ENCODE data around the gene GUCY1B1.

The GUCY1B1 gene

DNA sequence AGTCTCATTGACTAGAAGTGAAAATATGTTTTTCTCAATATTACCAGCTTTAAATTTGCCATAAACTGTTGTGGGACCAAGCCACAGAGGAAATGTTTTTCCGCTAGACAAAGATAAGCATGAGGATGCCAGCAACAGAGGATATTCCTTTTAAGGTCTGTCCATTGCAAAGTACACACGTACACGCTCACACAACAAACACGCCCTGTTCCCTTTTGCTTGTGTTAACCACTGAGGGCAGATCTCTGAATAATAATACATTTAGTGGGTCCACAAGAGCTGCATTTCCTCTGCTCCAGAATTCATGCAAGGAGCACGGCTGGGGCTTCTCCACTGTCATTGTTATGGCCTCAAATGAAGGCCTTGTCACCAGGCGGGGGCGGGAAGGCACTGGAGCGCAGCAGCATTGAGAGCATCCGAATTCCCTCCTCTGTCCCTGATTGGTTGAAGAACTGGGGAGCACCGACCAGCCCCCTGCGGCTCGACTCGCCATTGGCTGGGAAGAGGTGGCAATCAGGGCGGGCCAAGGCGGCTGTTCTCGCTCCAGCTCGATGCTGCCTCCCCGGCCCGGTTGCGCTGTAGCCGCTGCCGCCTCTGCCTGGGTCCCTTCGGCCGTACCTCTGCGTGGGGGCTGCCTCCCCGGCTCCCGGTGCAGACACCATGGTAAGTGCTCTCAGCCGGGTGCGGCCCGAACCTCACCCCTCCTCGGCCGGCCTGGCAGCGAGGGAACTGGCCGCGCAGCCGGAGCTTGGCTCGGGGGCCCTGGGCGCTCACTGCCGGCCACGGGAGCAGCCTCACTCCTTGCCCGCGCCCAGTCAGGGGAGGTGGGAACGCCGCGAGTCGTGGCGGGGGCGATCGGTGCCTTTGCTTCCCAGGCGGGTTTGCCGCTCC, at the start of gene GUCY1B1:
Gene GUCY1B1 (plus strand): TSS at position 541 of the 891 bp plus-strand sequence. CDS start 120 bp downstream, at position 661.
- peaks cover 31% of the 10 kb centered on the region for H3K27me3 Mint-ChIP-seq
- peak within 1 kb of the TSS; percentile 59 for H3K4me3 Mint-ChIP-seq
- H3K36me3 Mint-ChIP-seq: no peaks in the 10 kb centered on the region
- peaks cover 5% of the 10 kb centered on the region for H3K9me3 Mint-ChIP-seq
- peaks cover 9% of the 10 kb centered on the region for H3K4me1 Mint-ChIP-seq
- H3K27ac Mint-ChIP-seq: no peak within 1 kb of the TSS

DNA sequence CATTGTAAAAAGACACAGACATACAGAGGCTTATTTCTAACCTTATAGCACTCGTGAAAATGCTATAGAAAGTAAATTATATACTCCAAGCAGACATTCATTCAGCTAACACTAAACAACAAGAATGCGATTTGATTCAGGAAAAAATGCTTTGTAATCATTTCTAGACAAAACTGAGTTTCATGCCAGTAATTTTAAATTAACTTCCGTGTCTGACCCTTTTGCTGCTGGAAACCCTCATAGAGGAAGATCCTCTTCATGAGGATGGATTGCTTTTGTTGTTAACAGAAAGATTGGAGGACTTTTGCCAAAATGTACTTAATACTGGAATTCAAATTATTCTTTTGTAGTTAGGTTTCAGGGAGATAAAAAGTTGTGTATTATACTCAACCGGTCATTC, 48.9 kb upstream of the GUCY1B1 start:
- Mint-ChIP-seq H3K4me1 (no peaks in the 10 kb centered on the region), H3K9me3 (no peaks in the 10 kb centered on the region), H3K36me3 (no peaks in the 10 kb centered on the region), H3K27me3 (peaks cover 3% of the 10 kb centered on the region), H3K27ac (no peak overlapping the region), H3K4me3 (no peak overlapping the region)

DNA sequence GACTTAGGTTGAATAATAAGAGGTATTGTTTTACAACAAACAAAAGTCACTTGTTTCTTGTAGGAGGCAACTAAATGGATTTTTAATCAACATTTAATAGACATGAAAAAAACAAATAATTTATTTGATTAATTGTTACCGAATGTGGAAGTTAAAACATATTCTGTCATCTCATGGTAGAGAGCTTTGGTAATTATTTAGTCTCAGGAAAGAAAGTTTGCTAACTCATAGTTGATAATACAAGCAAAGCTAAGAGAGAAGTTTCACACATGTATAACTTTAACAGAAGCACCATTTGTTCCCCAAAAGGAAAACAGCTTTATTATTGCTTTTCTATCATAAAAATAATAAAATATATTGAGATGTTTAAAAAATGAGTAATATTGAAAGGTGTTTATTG, 47.3 kb upstream of the GUCY1B1 start:
- peaks cover 3% of the 10 kb centered on the region for H3K27me3 Mint-ChIP-seq
- no peaks in the 10 kb centered on the region for H3K36me3 Mint-ChIP-seq
- H3K4me1 Mint-ChIP-seq: no peaks in the 10 kb centered on the region
- no peak overlapping the region for H3K27ac Mint-ChIP-seq
- no peak overlapping the region for H3K4me3 Mint-ChIP-seq
- no peaks in the 10 kb centered on the region for H3K9me3 Mint-ChIP-seq

DNA sequence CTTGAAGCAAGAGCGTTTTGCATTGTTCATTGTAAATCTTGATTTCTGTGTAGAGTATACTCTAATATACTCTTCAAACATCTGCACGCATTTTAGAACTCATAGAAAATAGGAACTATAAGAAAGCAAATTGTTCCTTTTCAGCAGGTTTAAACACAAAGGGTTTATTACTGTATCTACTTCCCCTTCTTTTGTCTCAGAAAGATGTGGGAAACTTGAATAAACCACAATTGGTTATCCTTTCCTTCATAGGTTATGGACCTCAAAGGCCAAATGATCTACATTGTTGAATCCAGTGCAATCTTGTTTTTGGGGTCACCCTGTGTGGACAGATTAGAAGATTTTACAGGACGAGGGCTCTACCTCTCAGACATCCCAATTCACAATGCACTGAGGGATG, 46.0 kb upstream of the GUCY1B1 start:
- Mint-ChIP-seq H3K4me1 (no peaks in the 10 kb centered on the region), H3K9me3 (no peaks in the 10 kb centered on the region), H3K27ac (no peak overlapping the region), H3K36me3 (no peaks in the 10 kb centered on the region), H3K4me3 (no peak overlapping the region), H3K27me3 (peaks cover 3% of the 10 kb centered on the region)

DNA sequence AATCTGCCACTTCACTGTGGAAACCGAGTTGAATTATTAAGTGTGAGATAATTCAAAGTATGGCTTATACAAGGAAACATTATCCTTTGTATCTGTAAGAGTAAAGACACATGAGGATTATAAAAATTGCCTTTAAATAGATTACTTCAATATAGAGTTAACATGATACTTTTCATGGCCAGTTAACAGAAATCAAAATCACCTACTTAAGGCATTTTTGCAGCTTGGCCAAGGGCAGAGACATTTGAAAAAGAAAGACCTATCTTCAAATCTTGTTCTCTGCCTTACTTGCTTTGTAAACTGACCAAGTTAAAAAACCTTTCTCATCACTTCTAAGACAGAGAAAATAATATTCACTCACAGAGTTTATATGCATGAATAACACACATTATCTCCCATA, 44.9 kb upstream of the GUCY1B1 start:
- Mint-ChIP-seq H3K27ac (no peak overlapping the region), H3K4me1 (no peaks in the 10 kb centered on the region), H3K4me3 (no peak overlapping the region), H3K9me3 (no peaks in the 10 kb centered on the region), H3K27me3 (peaks cover 2% of the 10 kb centered on the region), H3K36me3 (no peaks in the 10 kb centered on the region)

DNA sequence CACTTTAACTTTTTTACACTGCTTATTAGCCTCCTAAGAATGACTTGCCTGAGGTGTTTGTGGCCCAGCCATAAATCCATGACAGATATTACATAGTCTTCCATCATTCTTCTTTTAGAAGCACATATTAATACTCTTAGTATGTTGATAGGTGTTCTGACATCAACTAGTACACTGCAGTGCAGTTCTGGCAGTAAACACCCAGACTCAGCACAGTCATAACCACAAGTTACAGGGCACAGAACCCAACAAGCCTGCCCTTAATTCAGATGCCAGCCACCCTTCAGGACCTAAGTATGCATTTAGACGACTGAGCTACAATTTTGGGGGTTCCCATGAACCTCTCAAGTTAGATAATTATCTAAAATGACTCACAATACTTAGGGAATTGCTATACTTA, 36.5 kb upstream of the GUCY1B1 start:
- no peaks in the 10 kb centered on the region for H3K4me1 Mint-ChIP-seq
- H3K4me3 Mint-ChIP-seq: no peak overlapping the region
- no peaks in the 10 kb centered on the region for H3K27me3 Mint-ChIP-seq
- H3K9me3 Mint-ChIP-seq: no peaks in the 10 kb centered on the region
- H3K36me3 Mint-ChIP-seq: no peaks in the 10 kb centered on the region
- no peak overlapping the region for H3K27ac Mint-ChIP-seq

DNA sequence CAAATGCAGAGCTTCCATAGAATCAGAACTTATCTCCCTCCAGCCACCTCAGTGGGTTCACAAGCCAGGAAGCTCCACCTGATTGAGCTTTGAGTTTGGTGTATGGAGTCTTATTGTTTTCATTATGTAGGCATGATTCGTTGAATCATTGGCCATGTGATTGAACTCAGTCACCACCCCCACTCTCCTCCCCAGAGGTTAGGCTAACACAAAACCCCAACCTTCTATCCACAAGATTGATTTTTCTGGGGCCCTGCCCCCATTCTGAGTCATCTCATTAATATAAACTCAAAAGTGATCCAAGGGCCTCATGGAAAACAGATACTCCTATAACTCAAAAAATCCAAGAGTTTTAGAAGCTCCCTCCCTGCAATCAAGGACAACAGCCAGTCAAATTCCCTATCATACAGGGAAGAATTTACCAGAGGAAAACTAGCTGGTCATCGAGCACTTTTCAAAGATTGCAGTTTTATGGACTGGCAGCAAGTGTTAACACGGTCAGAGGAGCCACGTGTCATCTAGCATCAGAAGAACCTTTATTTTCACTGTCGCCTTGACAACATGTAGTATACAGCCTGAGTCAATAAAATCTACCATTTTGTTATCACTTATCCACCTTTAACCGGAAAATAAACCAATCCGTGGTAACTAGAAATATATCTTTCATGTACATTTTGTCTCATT, 35.9 kb upstream of the GUCY1B1 start:
- Mint-ChIP-seq H3K9me3 (no peaks in the 10 kb centered on the region), H3K4me1 (no peaks in the 10 kb centered on the region), H3K27me3 (no peaks in the 10 kb centered on the region), H3K4me3 (no peak overlapping the region), H3K27ac (no peak overlapping the region), H3K36me3 (no peaks in the 10 kb centered on the region)

DNA sequence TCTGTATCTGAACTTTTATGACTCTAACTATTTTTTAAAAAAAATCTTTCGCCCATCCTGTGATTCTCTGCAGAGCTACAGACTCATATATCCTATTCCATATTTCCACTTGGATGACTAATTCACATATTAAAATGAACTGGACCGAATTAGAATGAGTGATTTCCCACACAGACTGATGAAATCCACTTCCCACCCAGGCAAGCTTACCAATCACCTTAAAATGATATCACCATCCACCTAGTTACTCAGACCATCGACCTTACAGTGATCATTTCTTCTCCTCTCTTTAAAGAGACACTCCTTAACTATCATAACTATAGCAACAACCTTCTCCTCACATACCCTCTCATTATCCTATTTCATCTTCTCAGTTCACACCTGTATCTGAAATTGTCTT, 34.1 kb upstream of the GUCY1B1 start:
- Mint-ChIP-seq H3K27ac (no peak overlapping the region), H3K9me3 (no peaks in the 10 kb centered on the region), H3K4me1 (no peaks in the 10 kb centered on the region), H3K4me3 (no peak overlapping the region), H3K27me3 (no peaks in the 10 kb centered on the region), H3K36me3 (no peaks in the 10 kb centered on the region)

DNA sequence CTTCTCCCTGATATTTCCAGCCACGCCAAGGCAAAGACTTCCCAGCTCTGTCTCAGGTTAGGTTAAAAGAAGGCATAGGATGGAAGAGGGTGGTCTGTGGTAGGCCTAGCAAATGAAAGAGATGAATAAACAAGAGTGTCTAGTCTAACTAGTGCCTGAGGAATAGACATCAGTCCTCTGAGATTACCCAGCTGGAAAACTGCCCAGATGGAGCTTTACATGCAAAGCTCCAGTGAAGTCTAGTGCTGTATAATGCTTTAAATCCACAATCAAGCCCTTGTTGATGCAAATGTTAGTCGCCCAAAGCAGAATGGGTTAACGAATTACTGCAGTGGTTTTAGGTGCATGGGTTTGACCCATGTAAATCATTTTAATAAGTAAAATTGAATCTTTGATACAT, 24.8 kb upstream of the GUCY1B1 start:
- H3K27ac Mint-ChIP-seq: no peak overlapping the region
- H3K4me3 Mint-ChIP-seq: no peak overlapping the region
- no peaks in the 10 kb centered on the region for H3K36me3 Mint-ChIP-seq
- H3K27me3 Mint-ChIP-seq: peaks cover 2% of the 10 kb centered on the region
- H3K4me1 Mint-ChIP-seq: no peaks in the 10 kb centered on the region
- H3K9me3 Mint-ChIP-seq: no peaks in the 10 kb centered on the region

DNA sequence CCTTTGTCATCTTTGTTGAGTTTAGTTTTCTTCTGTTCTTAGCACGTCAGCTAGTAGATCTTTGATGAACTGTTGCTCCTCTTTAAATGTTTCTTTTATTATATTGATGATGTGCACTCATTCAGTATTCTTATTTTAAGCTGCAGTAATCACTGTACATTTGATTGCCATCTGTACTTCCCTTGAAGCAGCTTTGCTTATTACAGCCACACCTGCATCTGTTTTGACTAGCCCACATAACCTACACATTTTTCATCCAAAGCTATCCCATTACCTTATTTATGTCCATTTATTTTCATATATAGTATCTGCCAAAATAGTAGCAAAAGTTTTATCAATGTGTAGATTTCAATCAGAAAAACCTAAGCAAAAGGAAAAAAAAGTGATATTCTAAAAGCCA, 23.9 kb upstream of the GUCY1B1 start:
- Mint-ChIP-seq H3K9me3 (no peaks in the 10 kb centered on the region), H3K36me3 (no peaks in the 10 kb centered on the region), H3K27me3 (peaks cover 2% of the 10 kb centered on the region), H3K4me3 (no peak overlapping the region), H3K27ac (no peak overlapping the region), H3K4me1 (no peaks in the 10 kb centered on the region)

DNA sequence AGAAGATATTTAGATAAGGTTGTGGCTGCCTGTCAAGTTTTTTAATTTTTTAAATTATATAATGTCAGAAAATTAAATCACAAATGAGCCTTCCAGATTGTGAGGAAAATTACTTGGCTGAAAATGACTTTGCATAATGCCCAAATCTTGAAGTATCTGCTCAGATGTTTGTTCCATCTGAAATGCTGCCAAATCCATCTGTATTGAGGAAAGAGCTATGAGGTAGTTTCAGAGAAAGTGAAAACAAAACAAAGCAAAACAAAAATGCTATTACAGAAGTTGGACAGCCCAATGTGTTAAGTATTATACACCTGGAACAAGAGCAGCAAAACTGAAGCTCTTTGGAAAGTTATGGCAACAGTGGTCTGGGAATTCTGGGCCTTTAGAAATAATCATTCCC, 23.3 kb upstream of the GUCY1B1 start:
- H3K36me3 Mint-ChIP-seq: no peaks in the 10 kb centered on the region
- no peak overlapping the region for H3K4me3 Mint-ChIP-seq
- peaks cover 2% of the 10 kb centered on the region for H3K27me3 Mint-ChIP-seq
- no peaks in the 10 kb centered on the region for H3K4me1 Mint-ChIP-seq
- H3K27ac Mint-ChIP-seq: no peak overlapping the region
- H3K9me3 Mint-ChIP-seq: no peaks in the 10 kb centered on the region

DNA sequence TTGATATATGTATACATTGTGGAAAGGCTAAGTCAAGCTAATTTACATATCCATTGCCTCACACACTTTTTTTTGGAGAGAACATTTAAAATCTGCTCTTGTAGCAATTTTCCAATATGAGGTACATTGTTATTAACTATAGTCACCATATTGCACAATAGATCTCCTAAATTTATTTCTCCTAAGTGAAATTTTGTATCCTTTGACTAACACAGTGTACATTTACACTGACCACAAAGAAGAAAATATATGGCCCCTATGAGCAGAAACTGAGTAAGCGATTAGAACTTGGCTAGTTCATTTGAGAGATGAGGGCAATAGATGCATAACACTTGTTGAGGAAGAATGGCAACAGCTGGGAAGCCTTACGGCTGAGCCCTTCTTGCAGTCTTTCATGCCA, 20.3 kb upstream of the GUCY1B1 start:
- H3K36me3 Mint-ChIP-seq: no peaks in the 10 kb centered on the region
- H3K4me3 Mint-ChIP-seq: no peak overlapping the region
- H3K27ac Mint-ChIP-seq: no peak overlapping the region
- no peaks in the 10 kb centered on the region for H3K9me3 Mint-ChIP-seq
- no peaks in the 10 kb centered on the region for H3K27me3 Mint-ChIP-seq
- H3K4me1 Mint-ChIP-seq: no peaks in the 10 kb centered on the region

DNA sequence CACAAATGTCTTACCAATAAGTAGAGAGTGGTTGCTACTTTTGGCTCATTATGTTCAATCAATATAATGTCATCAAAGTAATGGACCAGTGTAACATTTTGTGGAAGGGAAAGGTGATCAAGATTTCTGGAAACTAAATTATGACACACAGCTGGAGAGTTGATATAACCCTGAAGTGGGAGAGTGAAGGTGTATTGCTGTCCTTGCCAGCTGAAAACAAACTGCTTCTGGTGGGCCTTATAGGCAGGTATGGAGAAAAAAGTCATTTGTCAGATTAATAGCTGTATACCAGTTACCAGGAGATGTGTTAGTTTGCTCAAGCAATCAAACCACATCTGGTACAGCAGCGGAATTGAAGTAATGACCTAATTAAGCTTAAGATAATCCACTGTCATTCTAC, 17.3 kb upstream of the GUCY1B1 start:
- no peaks in the 10 kb centered on the region for H3K4me1 Mint-ChIP-seq
- no peak overlapping the region for H3K4me3 Mint-ChIP-seq
- no peaks in the 10 kb centered on the region for H3K27me3 Mint-ChIP-seq
- no peak overlapping the region for H3K27ac Mint-ChIP-seq
- H3K36me3 Mint-ChIP-seq: no peaks in the 10 kb centered on the region
- no peaks in the 10 kb centered on the region for H3K9me3 Mint-ChIP-seq

DNA sequence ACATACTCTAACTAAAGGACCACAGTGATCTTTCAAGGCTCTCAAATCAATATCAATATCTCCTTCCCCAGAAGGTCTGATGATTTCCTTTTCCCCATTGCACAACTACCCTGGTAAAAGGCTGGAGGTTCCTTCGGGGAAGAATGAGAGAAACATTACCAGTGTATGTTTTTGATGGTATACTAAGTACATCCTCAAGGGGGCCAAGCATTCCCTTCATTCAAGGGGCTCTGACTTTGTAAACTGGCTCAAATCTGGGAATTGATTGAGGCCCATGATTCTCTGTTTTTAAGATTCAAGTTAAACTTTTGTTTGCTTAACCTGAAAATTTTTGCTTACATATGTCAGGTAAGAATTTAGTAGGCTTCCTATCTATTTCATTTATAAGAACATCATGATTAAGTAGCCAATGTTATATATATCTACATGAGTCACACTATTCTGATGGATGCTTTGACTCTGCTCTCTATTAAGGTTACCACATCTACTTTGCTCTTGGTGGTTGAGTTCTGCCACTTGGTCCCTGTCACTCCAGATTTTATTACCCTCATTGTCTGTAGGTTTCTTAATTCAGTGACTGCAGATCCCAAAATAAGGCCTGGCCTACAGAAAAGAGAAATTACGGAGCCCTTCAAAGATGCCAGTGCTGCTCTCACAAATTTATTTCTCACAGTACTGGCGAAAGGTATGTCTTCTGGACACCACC, 16.4 kb upstream of the GUCY1B1 start:
- no peak overlapping the region for H3K27ac Mint-ChIP-seq
- no peaks in the 10 kb centered on the region for H3K27me3 Mint-ChIP-seq
- H3K36me3 Mint-ChIP-seq: no peaks in the 10 kb centered on the region
- no peaks in the 10 kb centered on the region for H3K4me1 Mint-ChIP-seq
- H3K4me3 Mint-ChIP-seq: no peak overlapping the region
- H3K9me3 Mint-ChIP-seq: no peaks in the 10 kb centered on the region

DNA sequence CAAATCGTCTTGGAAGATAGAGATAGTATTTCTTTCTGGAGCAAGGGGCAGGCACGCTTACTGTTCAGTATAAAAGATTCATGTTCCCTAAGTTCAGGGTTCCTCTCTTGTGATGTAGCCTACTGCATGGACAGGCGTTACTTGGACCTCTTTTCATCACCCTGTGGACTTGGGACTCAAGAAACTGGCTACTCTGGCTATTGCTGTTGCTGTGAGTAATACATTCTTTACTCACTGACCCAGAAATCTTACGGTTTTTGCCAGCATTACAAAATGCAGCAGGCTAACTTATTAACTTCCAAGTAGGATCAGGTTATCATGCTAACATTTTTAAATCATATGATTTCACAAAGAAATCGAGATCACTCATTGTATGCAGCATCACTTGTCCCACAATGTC, 12.8 kb upstream of the GUCY1B1 start:
- Mint-ChIP-seq H3K9me3 (no peaks in the 10 kb centered on the region), H3K4me3 (no peak overlapping the region), H3K27me3 (peaks cover 2% of the 10 kb centered on the region), H3K27ac (no peak overlapping the region), H3K36me3 (no peaks in the 10 kb centered on the region), H3K4me1 (no peaks in the 10 kb centered on the region)

DNA sequence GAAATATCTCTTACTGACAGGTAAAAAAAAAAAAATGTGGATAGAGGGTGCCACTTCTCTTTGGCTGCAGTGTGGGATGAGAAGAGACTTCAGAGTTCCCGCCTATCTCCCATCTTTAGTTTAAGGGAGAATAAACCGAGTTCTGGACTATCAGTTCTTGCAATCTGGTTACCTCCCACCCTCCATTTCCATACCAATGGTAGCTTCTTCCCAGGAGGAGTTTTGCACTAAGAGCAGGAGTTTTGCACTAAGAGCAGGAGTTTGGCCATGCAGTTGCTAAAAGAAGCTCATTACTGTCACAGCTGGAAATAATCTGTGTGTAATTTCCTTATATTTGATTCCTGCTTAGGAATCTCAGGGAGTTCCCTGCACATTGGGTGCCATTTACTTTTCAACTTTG, 10.8 kb upstream of the GUCY1B1 start:
- Mint-ChIP-seq H3K36me3 (no peaks in the 10 kb centered on the region), H3K9me3 (no peaks in the 10 kb centered on the region), H3K27ac (no peak overlapping the region), H3K27me3 (peaks cover 4% of the 10 kb centered on the region), H3K4me1 (no peaks in the 10 kb centered on the region), H3K4me3 (no peak overlapping the region)

All from activated naive CD4-positive, alpha-beta T cell treated with anti-CD3 and anti-CD28 coated beads, Interleukin-2, amount 50 U/mL, for 24 hours (primary cell).